GM12878 (cell line): Measurements from ENCODE around the gene TPRKB. TPM values are rescaled to one million over a fixed set of nuclear protein-coding genes. Genes with fewer than 3 reads are reported as not detected.

Experiments used
- ATAC-seq: fragments of 200-7000 bp; cut with Tn5 transposase; 3 replicates; pipeline ENCODE4 v1.9.1; 2020; ENCODE audit warnings: mild to moderate bottlenecking, moderate library complexity
- BruUV-seq: library from RNA; stranded (reverse); fragments of 400-500 nt; replicated peaks from 2 replicates; lab custom pipeline; 2021; lab: Mats Ljungman, UMichigan
- CTCF ChIA-PET: fragments of 300-600 bp; sonication (Branson Sonifier 250); formaldehyde crosslinking; extraction: SDS; loops from one replicate; lab custom pipeline; 2021; ENCODE audit warnings: inconsistent platforms; lab: Yijun Ruan, JAX
- POLR2A ChIA-PET: fragments of 350-600 bp; formaldehyde crosslinking; extraction: SDS; loops from one replicate; lab custom pipeline; 2021; ENCODE audit warnings: inconsistent platforms; lab: Charles Lee
- RAD21 ChIA-PET: fragments of 300-600 bp; sonication (Branson Sonifier 250); formaldehyde crosslinking; loops from one replicate; lab custom pipeline; 2023; ENCODE audit warnings: antibody characterized with exemption; ENCODE audit not compliant: unreplicated experiment; lab: Charles Lee
- SMC1A ChIA-PET: fragments of 300-600 bp; sonication (Branson Sonifier 250); formaldehyde crosslinking; loops from one replicate; lab custom pipeline; 2023; ENCODE audit not compliant: unreplicated experiment, uncharacterized antibody; lab: Charles Lee
- DNase-seq: peaks from one replicate; pipeline ENCODE4 v3.0.0-alpha.2; 2011; ENCODE audit warnings: low read depth, low spot score
- FAIRE-seq: peaks from 3 replicates; lab custom pipeline; 2011; peaks lifted over from hg19 to GRCh38; lab: Jason Lieb, UNC
- H2AFZ ChIP-seq: 2 replicates; pipeline ENCODE4 v1.6.0; 2011; ENCODE audit warnings: low read depth, low read length, control low read depth; ENCODE audit not compliant: control insufficient read depth
- H3K27ac ChIP-seq: 2 replicates; pipeline ENCODE4 v1.5.1; 2011; ENCODE audit warnings: control low read depth; ENCODE audit not compliant: control insufficient read depth, insufficient read depth
- H3K27me3 ChIP-seq, 2 experiments: replicated peaks in 1 of 2; 2 replicates each; pipeline versions ENCODE4 v1.6.0 to v1.6.1; 2011; ENCODE audit warnings: low read length in 1 of 2; ENCODE audit not compliant: control insufficient read depth in 2 of 2, insufficient read depth in 2 of 2
- H3K36me3 ChIP-seq, 2 experiments: 2 replicates each; pipeline ENCODE4 v1.5.1; 2011; ENCODE audit warnings: low read length in 1 of 2; ENCODE audit not compliant: control insufficient read depth in 2 of 2, insufficient read depth in 2 of 2
- H3K4me1 ChIP-seq: 2 replicates; pipeline ENCODE4 v1.6.1; 2011; ENCODE audit warnings: mild to moderate bottlenecking, low read length, moderate library complexity, mixed read lengths; ENCODE audit not compliant: control insufficient read depth, insufficient read depth
- H3K4me2 ChIP-seq: 2 replicates; pipeline ENCODE4 v1.6.0; 2011; ENCODE audit warnings: control low read depth; ENCODE audit not compliant: control insufficient read depth, insufficient read depth
- H3K4me3 ChIP-seq: fragments of 200-600 bp; sonication (generic); 2 replicates; pipeline ENCODE4 v1.5.1; 2016
- H3K79me2 ChIP-seq: 2 replicates; pipeline ENCODE4 v1.6.0; 2011; ENCODE audit warnings: low read length; ENCODE audit not compliant: control insufficient read depth, insufficient read depth
- H3K9ac ChIP-seq: 2 replicates; pipeline ENCODE4 v1.8.0; 2011; ENCODE audit warnings: low read length, control low read depth, mixed read lengths; ENCODE audit not compliant: control insufficient read depth, insufficient read depth
- H3K9me3 ChIP-seq: replicated peaks from 3 replicates; pipeline ENCODE4 v1.5.1; 2011; ENCODE audit warnings: mild to moderate bottlenecking, low read length; ENCODE audit not compliant: control insufficient read depth, insufficient read depth
- H4K20me1 ChIP-seq: 2 replicates; pipeline ENCODE4 v1.6.0; 2011; ENCODE audit not compliant: control insufficient read depth, insufficient read depth
- BMI1 ChIP-seq: fragments of 450-650 bp; IDR thresholded peaks from 2 replicates; pipeline ENCODE4 v1.6.1; 2016; ENCODE audit warnings: mild to moderate bottlenecking, moderate library complexity, borderline replicate concordance
- BRCA1 ChIP-seq: IDR thresholded peaks from 2 replicates; pipeline ENCODE4 v1.6.1; 2011; ENCODE audit warnings: low read depth, low read length, improper control_type of control experiment
- IRF3 ChIP-seq: fragments of 450-650 bp; IDR thresholded peaks from 2 replicates; pipeline ENCODE4 v1.6.1; 2014; ENCODE audit warnings: mild to moderate bottlenecking
- PAX5 ChIP-seq: IDR thresholded peaks from 2 replicates; pipeline ENCODE4 v1.6.1; 2011; ENCODE audit warnings: low read depth, low read length, borderline replicate concordance
- PAX8 ChIP-seq: fragments of 450-650 bp; IDR thresholded peaks from 2 replicates; pipeline ENCODE4 v1.6.1; 2017; ENCODE audit warnings: mild to moderate bottlenecking, moderate library complexity
- WGBS: methylation state at CpG from one replicate; pipeline ENCODE4 v1.1.6; 2016; ENCODE audit warnings: low lambda C conversion rate; ENCODE audit not compliant: insufficient replicate concordance, insufficient coverage; ENCODE audit errors: missing lambda C conversion rate; 5-methylcytosine and 5-hydroxymethylcytosine counted together
- in situ Hi-C: fragments of 300-500 bp; cut with MboI; formaldehyde crosslinking; loops from 9 replicates; pipeline ENCODE4 v1.14.3; 2018; ENCODE audit warnings: mixed read lengths
- intact Hi-C: fragments of 100-400 bp; cut with micrococcal nuclease; formaldehyde crosslinking; loops from one replicate; pipeline ENCODE4 v1.14.2; 2022; ENCODE audit not compliant: unreplicated experiment
- polyA plus RNA-seq, 11 experiments: library from polyadenylated mRNA; depleted of rRNA in 4 of 11; unstranded in 6 of 11; stranded (reverse) in 5 of 11; fragments of >200 nt; fragmentation: Nextera tagmentation in 4 of 11; fragmentation: Illumina TruSeq in 1 of 11; extraction: Ambion mirVana in 4 of 11; extraction: Trizol in 1 of 11; gene quantifications; 1 replicate in 1 of 11; 2 replicates in 10 of 11; pipeline versions ENCODE4 v1.2.1 to v1.2.3, GENCODE V29; 2011 to 2016; ENCODE audit warnings: inconsistent platforms in 2 of 11, missing spikeins in 2 of 11, low read depth in 1 of 11
- total RNA-seq, 4 experiments: library from RNA; depleted of rRNA in 3 of 4; stranded (reverse); fragments of >200 nt in 3 of 4; fragmentation: Illumina TruSeq in 1 of 4; extraction: Trizol in 1 of 4; gene quantifications; 2 replicates each; pipeline versions ENCODE4 v1.2.1 to v1.2.3, GENCODE V29; 2013 to 2021
- TF ChIP-seq, protein P1 (sequence below): fragments of 150-350 bp; IDR thresholded peaks from 2 replicates; pipeline ENCODE4 v1.6.1; 2014; ENCODE audit warnings: mild to moderate bottlenecking, low read depth, low read length
- TF ChIP-seq, protein P2 (sequence below): fragments of 450-650 bp; formaldehyde crosslinking; IDR thresholded peaks from 2 replicates; pipeline ENCODE4 v1.4.0; 2020; ENCODE audit warnings: mild to moderate bottlenecking, moderate library complexity
- TF ChIP-seq, protein P3 (sequence below): fragments of 450-650 bp; conservative IDR thresholded peaks from 2 replicates; pipeline ENCODE4 v1.6.1; 2017; ENCODE audit warnings: mild to moderate bottlenecking, moderate library complexity

Gene TPRKB
- total and polyA plus RNA-seq, 10 of the 15 experiments (the other 5 are each of a cell fraction or from before 2014, with no cell fraction given) = 28.1 to 129 (median 67.2) TPM

DNA sequence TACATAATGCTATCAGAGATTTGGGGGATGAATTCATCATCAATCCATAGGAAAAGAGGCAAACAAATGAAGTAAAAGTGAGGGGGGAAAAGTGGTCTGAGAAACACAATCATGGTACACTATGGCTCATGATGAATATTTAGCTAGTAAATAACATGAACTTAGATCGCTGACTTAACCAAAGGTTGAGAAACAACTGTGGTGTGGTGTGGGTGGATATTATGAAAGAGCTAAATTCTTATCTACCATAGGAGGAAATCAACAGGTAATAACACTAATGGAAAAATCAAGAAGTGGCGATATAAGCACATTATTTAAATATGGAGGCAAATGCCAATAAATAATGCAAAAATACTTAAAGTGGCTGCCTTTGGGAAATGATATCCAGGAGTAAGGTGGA, 12.2 kb upstream of the TPRKB start:
- ChIA-PET POLR2A (interaction anchor here (1.3 kb wide), 1 partner anchor 12 kb away, joined by 5 read pairs; the partner anchor contains the start of gene TPRKB), SMC1A (interaction anchor here (1.1 kb wide), 1 partner anchor 14 kb away, joined by 3 read pairs; no protein-coding TSS in a partner anchor), CTCF (no interaction called here), RAD21 (no interaction called here)
- H3K4me3 ChIP-seq = no peak overlapping the region
- no peak overlapping the region for H3K9ac ChIP-seq
- no peaks in the 10 kb centered on the region for H3K27me3 ChIP-seq
- DNase-seq (no peak), ATAC-seq (no peak), FAIRE-seq (no peak)
- no peaks in the 10 kb centered on the region; the same call in 1 of the 2 replicates for H4K20me1 ChIP-seq
- H3K9me3 ChIP-seq = no peaks in the 10 kb centered on the region; the same call in 2 of the 3 replicates
- TF ChIP-seq PAX8 (no peak), PAX5 (no peak), BRCA1 (no peak), BMI1 (no peak)
- TF ChIP-seq, protein P1, sequence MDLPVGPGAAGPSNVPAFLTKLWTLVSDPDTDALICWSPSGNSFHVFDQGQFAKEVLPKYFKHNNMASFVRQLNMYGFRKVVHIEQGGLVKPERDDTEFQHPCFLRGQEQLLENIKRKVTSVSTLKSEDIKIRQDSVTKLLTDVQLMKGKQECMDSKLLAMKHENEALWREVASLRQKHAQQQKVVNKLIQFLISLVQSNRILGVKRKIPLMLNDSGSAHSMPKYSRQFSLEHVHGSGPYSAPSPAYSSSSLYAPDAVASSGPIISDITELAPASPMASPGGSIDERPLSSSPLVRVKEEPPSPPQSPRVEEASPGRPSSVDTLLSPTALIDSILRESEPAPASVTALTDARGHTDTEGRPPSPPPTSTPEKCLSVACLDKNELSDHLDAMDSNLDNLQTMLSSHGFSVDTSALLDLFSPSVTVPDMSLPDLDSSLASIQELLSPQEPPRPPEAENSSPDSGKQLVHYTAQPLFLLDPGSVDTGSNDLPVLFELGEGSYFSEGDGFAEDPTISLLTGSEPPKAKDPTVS = no peak
- peaks cover 0 to 17% of the 10 kb centered on the region in 2 experiments; a peak in 3 of 4 replicates for H3K36me3 ChIP-seq
- BruUV-seq = no TSS peak
- in situ Hi-C loops (no loop called here), intact Hi-C loops (no loop called here)
- WGBS = 100% methylated on average over 2 of the region's 2 CpGs
- no peaks in the 10 kb centered on the region for H3K4me1 ChIP-seq
- H3K79me2 ChIP-seq = no peaks in the 10 kb centered on the region
- no peak overlapping the region for H3K27ac ChIP-seq
- no peak overlapping the region for H2AFZ ChIP-seq
- no peak overlapping the region for H3K4me2 ChIP-seq

DNA sequence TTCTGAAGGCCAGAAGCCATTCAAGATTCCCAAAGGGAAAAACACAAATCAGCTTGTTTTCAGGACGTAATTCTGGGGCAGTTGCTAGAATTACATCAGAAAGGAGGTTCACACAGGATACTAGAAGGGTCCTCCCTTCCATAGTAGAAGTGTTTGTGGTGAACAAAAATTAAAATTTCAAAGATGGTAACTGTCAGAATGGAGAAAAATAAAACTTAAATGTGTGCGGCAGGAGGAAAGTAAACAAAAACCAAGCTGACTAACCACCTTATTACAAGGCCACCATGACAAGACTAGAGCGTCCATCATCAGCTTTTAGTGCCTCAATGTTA, 9.7 kb upstream of the TPRKB start:
- FAIRE-seq = peak; percentile 23
- POLR2A ChIA-PET = no interaction called here
- TF ChIP-seq, protein P2, sequence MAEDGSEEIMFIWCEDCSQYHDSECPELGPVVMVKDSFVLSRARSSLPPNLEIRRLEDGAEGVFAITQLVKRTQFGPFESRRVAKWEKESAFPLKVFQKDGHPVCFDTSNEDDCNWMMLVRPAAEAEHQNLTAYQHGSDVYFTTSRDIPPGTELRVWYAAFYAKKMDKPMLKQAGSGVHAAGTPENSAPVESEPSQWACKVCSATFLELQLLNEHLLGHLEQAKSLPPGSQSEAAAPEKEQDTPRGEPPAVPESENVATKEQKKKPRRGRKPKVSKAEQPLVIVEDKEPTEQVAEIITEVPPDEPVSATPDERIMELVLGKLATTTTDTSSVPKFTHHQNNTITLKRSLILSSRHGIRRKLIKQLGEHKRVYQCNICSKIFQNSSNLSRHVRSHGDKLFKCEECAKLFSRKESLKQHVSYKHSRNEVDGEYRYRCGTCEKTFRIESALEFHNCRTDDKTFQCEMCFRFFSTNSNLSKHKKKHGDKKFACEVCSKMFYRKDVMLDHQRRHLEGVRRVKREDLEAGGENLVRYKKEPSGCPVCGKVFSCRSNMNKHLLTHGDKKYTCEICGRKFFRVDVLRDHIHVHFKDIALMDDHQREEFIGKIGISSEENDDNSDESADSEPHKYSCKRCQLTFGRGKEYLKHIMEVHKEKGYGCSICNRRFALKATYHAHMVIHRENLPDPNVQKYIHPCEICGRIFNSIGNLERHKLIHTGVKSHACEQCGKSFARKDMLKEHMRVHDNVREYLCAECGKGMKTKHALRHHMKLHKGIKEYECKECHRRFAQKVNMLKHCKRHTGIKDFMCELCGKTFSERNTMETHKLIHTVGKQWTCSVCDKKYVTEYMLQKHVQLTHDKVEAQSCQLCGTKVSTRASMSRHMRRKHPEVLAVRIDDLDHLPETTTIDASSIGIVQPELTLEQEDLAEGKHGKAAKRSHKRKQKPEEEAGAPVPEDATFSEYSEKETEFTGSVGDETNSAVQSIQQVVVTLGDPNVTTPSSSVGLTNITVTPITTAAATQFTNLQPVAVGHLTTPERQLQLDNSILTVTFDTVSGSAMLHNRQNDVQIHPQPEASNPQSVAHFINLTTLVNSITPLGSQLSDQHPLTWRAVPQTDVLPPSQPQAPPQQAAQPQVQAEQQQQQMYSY = no peak
- TF ChIP-seq, protein P3, sequence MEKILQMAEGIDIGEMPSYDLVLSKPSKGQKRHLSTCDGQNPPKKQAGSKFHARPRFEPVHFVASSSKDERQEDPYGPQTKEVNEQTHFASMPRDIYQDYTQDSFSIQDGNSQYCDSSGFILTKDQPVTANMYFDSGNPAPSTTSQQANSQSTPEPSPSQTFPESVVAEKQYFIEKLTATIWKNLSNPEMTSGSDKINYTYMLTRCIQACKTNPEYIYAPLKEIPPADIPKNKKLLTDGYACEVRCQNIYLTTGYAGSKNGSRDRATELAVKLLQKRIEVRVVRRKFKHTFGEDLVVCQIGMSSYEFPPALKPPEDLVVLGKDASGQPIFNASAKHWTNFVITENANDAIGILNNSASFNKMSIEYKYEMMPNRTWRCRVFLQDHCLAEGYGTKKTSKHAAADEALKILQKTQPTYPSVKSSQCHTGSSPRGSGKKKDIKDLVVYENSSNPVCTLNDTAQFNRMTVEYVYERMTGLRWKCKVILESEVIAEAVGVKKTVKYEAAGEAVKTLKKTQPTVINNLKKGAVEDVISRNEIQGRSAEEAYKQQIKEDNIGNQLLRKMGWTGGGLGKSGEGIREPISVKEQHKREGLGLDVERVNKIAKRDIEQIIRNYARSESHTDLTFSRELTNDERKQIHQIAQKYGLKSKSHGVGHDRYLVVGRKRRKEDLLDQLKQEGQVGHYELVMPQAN = no peak
- TF ChIP-seq IRF3 = no peak

More for the DNA sequence above, 9.7 kb upstream of the TPRKB start:
- no peak overlapping the region for H2AFZ ChIP-seq
- 97% methylated on average over 3 of the region's 3 CpGs for WGBS
- RAD21 ChIA-PET = no interaction called here
- H4K20me1 ChIP-seq = no peaks in the 10 kb centered on the region; the same call in 1 of the 2 replicates
- in situ Hi-C loops (no loop called here), intact Hi-C loops (no loop called here)
- no peak overlapping the region for H3K27ac ChIP-seq
- CTCF ChIA-PET = interaction anchor here (1.0 kb wide), 1 partner anchor 9 kb away, joined by 3 read pairs; the partner anchor contains the start of gene TPRKB
- DNase-seq (no peak), ATAC-seq (no peak)
- H3K36me3 ChIP-seq = peaks cover 0 to 9% of the 10 kb centered on the region in 2 experiments; a peak in 3 of 4 replicates
- no peaks in the 10 kb centered on the region for H3K4me1 ChIP-seq
- no peaks in the 10 kb centered on the region for H3K27me3 ChIP-seq
- no peak overlapping the region for H3K9ac ChIP-seq
- H3K4me2 ChIP-seq = no peak overlapping the region
- no peak overlapping the region for H3K4me3 ChIP-seq
- SMC1A ChIA-PET = interaction anchor here (0.7 kb wide), 1 partner anchor 10 kb away, joined by 3 read pairs; no protein-coding TSS in a partner anchor
- no peaks in the 10 kb centered on the region for H3K79me2 ChIP-seq
- BruUV-seq = no TSS peak
- H3K9me3 ChIP-seq = no peaks in the 10 kb centered on the region
